Muscle layer of colon (tissue), 2 donors: ENCODE results near the gene NDRG3.
A peak's percentile ranks its signal among the peaks of the same experiment; 100 is the strongest.
"Not testable (repeated sequence)": the region's sequence is repeated elsewhere in the genome, so short reads cannot be mapped to it uniquely, and the experiment has no call there.

Source experiments
- H3K27ac ChIP-seq: one replicate; pipeline ENCODE4 v1.7.0; 2013; ENCODE audit warnings: low read depth, mild to moderate bottlenecking, low read length, moderate library complexity
- H3K27me3 ChIP-seq, 2 donors: one replicate each; pipeline ENCODE4 v1.7.0; 2013; ENCODE audit warnings: low read length in 2 of 2, mild to moderate bottlenecking in 2 of 2; ENCODE audit not compliant: insufficient read depth in 2 of 2, control insufficient read depth in 1 of 2
- H3K36me3 ChIP-seq: one replicate; pipeline ENCODE4 v1.7.0; 2013; ENCODE audit warnings: mild to moderate bottlenecking, low read length; ENCODE audit not compliant: insufficient read depth
- H3K4me1 ChIP-seq: one replicate; pipeline ENCODE4 v1.7.0; 2013; ENCODE audit warnings: mild to moderate bottlenecking, low read length; ENCODE audit not compliant: insufficient read depth
- H3K4me3 ChIP-seq, 2 donors: one replicate each; pipeline ENCODE4 v1.7.0; 2013; ENCODE audit warnings: low read length in 2 of 2, low read depth in 1 of 2, mild to moderate bottlenecking in 1 of 2, moderate library complexity in 1 of 2
- H3K9ac ChIP-seq: one replicate; pipeline ENCODE4 v1.7.0; 2013; ENCODE audit warnings: low read length
- H3K9me3 ChIP-seq: one replicate; pipeline ENCODE4 v1.7.0; 2013; ENCODE audit warnings: mild to moderate bottlenecking, low read length
- donor health status: abdominal sarcoma.
- donor health status: Adenocarcinoma of cecum.

Gene NDRG3

DNA sequence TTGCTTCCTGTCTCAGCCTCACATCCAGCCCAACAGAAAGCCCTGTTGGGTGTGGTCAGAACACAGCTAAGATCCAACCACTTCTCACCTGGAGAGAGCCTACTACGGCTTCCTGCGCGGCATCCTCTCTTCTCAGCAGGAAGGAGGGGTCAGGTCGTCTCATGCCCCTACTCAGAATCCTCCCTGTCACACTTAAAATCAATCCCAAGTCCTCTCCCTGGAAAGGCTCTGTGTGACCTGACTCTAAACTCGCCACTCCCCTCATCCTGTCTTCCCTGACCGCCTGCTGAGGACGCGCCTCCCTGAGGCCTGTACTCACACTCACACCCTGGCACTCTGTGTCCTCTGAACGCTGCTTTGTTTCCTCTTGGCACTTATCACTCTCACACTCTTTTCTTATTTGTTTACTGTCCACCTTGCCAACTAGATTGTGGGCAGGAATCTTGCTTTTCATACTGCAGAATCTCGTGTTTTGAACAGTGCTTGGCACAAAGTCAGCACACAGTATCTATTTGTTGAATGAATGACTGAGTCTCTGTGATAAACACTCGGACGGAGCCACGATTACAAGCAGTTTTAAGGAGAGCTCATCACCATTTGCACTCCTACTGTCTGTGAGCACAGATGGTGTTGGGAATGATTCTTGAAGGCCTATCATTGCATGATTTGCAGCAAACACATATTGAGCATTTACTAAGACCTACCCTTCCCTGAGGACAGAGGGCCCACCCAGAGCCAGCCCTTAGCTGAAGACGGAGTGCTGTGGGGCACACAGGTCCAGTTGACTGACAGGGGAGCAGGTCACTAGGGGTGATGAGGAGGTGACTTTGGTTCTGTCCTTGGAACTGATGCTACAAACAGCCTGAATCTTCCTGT lies 121.6 kb downstream of the NDRG3 start:
- H3K36me3 ChIP-seq: no peaks in the 10 kb centered on the region
- H3K4me1 ChIP-seq: no peaks in the 10 kb centered on the region
- H3K27me3 ChIP-seq: no peaks in the 10 kb centered on the region
- no peak overlapping the region for H3K4me3 ChIP-seq
- H3K9ac ChIP-seq: no peak overlapping the region
- H3K9me3 ChIP-seq: no peaks in the 10 kb centered on the region
- H3K27ac ChIP-seq: no peak overlapping the region

DNA sequence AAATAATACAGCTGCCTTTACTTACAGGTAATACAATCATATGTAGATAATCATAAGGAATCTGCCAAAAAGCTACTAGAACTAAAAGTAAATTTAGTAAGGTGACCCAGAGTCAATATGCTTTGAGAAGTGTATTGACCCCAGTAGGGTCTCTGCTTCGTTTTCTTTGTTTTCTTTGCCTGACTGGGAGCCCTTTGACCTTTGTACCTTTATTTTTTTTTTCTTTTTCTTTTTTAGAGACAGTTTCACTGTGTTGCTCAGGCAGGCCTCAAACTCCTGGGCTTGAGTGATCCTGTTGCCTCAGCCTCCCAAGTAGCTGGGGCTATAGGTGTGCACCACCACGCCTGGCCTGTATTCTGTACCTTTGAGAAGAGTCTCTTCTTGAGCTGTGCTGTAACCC lies 122.4 kb downstream of the NDRG3 start:
- Histone ChIP-seq H3K4me1 (no peaks in the 10 kb centered on the region), H3K36me3 (no peaks in the 10 kb centered on the region), H3K9ac (no peak overlapping the region), H3K27ac (no peak overlapping the region), H3K9me3 (no peaks in the 10 kb centered on the region), H3K4me3 (no peak overlapping the region), H3K27me3 (no peaks in the 10 kb centered on the region)

DNA sequence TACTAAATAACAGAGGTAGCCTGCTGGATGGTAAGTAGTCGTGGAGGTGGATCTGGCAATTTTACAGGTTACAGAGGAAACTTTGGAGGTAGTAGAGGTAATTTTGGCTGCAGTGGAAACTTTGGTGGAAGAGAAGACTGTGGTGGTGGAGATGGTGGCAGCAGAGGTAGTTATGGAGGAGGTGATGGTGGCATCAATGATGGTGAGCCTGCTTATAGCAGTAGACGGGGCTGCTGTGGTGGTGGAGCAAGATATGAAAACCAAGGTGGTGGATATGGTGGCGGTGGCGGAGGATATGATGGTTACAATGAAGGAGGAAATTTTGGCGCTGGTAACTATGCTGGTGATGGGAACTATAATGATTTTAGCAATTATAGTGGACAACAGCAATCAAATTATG lies 125.0 kb downstream of the NDRG3 start:
- no peak overlapping the region for H3K9ac ChIP-seq
- H3K36me3 ChIP-seq: no peaks in the 10 kb centered on the region
- H3K4me3 ChIP-seq: no peak overlapping the region
- H3K27me3 ChIP-seq: no peaks in the 10 kb centered on the region
- no peak overlapping the region for H3K27ac ChIP-seq
- no peaks in the 10 kb centered on the region for H3K9me3 ChIP-seq
- no peaks in the 10 kb centered on the region for H3K4me1 ChIP-seq

DNA sequence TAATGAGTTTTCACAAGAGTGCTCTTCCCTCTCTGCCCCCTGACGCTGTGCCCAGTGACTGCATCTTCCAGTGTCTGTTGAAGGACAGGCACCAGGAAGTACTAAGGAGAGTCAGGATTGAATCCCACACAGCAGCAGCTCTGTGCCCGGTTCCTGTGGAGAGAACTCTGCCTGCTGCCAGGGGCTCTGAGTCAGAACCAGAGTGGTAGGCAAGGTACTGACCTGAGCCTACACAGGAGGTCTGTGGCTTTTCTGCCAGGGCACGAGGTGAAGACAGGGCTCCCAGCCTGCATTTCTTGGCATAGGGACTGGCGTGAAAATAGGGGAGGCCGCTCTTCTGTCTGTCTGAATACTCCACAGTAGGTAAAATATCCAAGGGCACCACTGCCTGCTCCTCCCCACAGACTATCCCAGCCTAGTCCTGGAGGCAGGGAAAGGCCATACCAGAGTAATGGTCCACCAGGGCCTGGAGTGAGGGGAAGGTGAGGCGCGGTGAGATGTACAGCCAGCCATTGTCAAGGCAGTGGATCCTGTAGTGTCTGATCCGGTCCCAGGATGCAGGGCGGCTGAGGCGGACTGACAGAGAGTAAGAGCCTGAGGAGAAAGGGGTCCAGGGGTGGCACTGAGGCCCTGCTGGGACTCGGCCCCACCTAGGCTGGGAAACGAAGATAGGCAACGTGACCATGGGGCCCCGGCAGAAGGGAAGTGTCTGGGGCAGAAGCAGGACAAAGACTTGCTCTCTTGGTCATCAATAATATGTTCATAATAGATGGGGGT lies 130.9 kb downstream of the NDRG3 start:
- no peak overlapping the region for H3K27ac ChIP-seq
- H3K4me1 ChIP-seq: no peaks in the 10 kb centered on the region
- H3K27me3 ChIP-seq: no peaks in the 10 kb centered on the region
- peaks cover 38% of the 10 kb centered on the region for H3K36me3 ChIP-seq
- no peak overlapping the region for H3K4me3 ChIP-seq
- H3K9me3 ChIP-seq: no peaks in the 10 kb centered on the region
- no peak overlapping the region for H3K9ac ChIP-seq

DNA sequence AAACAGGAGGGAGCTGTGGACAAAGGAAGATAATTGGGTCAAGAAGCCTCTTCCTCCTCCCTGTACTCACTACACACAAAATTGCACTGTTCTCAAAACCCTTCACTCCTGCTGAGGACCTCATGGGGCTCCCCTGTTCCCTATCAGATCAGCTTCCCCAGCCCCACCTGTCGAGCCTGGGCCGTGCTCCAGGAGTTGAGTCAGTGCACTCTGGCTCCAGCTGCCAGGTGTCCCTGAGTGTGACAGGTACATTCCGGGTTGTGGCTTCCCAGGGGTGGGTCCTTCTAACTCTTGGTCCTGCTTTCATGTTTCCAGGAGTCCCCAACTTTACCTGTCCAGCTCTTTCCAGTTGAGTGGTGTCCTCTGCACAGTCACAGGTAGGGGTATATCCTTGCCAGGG lies 131.9 kb downstream of the NDRG3 start:
- no peaks in the 10 kb centered on the region for H3K9me3 ChIP-seq
- no peak overlapping the region for H3K27ac ChIP-seq
- no peaks in the 10 kb centered on the region for H3K27me3 ChIP-seq
- no peak overlapping the region for H3K4me3 ChIP-seq
- no peak overlapping the region for H3K9ac ChIP-seq
- peaks cover 45% of the 10 kb centered on the region for H3K36me3 ChIP-seq
- no peaks in the 10 kb centered on the region for H3K4me1 ChIP-seq

DNA sequence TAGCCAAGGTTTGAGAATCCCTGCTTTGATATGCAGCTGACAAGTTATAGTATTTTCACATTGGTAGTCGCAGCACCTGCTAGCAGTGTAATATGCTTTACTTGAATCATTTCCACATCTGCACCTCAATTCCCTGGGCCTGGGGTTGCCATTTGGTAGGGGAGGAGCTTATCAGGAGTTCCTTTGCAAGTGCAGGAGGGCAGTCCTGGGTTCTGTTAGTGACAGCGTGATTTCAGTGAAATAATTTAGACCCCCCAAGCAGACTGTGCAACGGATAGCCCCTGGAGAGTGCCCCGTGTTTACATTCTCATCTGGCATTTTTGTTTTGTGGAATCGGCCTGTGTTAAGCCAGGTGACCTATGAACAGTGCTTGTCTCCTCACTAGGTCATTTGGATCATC lies 134.3 kb downstream of the NDRG3 start:
- no peaks in the 10 kb centered on the region for H3K27me3 ChIP-seq
- H3K9ac ChIP-seq: no peak overlapping the region
- H3K4me1 ChIP-seq: peaks cover 15% of the 10 kb centered on the region
- H3K27ac ChIP-seq: no peak overlapping the region
- H3K4me3 ChIP-seq: no peak overlapping the region
- H3K36me3 ChIP-seq: peaks cover 59% of the 10 kb centered on the region
- no peaks in the 10 kb centered on the region for H3K9me3 ChIP-seq

DNA sequence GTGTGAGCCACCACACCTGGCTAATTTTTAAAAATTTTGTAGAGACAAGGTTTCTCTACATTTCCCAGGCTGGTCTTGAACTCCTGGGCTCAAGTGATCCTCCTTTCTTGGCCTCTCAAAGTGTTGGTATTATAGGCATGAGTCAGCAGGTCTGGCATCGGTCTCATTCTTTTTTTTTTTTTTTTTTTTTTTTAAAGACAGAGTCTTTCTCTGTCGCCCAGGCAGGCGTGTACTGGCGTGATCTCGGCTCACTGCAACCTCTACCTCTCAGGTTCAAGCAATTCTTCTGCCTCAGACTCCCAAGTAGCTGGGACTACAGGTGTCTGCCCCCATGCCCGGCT lies 137.5 kb downstream of the NDRG3 start:
- not testable (repeated sequence) for H3K9ac ChIP-seq, H3K27me3 ChIP-seq, H3K4me3 ChIP-seq, H3K9me3 ChIP-seq, H3K27ac ChIP-seq
- peaks cover 50% of the 10 kb centered on the region for H3K36me3 ChIP-seq
- peaks cover 23% of the 10 kb centered on the region for H3K4me1 ChIP-seq

DNA sequence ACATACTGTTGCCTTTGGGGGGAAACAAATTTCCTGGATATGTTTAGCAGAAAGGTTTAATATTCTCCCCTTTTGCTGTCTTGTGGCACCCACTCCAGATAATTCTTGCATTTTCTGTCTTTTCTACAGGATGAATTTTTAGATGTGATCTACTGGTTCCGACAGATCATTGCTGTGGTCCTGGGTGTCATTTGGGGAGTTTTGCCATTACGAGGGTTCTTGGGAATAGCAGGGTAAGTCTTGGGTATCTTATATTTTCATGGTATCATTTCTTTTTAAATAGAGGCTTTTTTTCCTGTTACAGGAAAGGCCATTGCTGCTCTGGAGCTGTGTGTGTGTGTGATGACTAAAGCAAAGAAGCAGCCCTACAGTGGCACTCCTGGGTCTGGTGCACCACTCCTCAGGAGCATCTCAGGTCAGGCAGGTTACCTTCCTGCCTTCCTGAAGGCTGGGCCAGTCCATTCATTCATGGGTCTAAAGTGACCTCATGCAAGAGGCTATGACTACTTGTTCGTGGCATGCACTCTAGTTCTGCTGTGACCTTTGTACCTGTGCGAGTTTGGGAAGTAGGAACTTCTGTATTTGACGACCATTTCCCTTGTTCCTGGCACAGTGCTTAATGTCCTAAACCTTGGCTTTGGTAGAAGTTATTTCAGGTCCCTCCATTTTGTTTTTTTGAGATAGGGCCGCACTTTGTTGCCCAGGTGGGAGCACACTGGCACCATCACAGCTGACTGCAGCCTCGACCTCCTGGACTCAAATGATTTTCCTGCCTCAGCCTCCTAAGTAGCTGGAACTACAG lies 138.1 kb downstream of the NDRG3 start:
- Histone ChIP-seq H3K27ac (no peak overlapping the region), H3K9ac (no peak overlapping the region), H3K27me3 (no peaks in the 10 kb centered on the region), H3K36me3 (peaks cover 44% of the 10 kb centered on the region), H3K9me3 (no peaks in the 10 kb centered on the region), H3K4me3 (no peak overlapping the region), H3K4me1 (peaks cover 23% of the 10 kb centered on the region)

DNA sequence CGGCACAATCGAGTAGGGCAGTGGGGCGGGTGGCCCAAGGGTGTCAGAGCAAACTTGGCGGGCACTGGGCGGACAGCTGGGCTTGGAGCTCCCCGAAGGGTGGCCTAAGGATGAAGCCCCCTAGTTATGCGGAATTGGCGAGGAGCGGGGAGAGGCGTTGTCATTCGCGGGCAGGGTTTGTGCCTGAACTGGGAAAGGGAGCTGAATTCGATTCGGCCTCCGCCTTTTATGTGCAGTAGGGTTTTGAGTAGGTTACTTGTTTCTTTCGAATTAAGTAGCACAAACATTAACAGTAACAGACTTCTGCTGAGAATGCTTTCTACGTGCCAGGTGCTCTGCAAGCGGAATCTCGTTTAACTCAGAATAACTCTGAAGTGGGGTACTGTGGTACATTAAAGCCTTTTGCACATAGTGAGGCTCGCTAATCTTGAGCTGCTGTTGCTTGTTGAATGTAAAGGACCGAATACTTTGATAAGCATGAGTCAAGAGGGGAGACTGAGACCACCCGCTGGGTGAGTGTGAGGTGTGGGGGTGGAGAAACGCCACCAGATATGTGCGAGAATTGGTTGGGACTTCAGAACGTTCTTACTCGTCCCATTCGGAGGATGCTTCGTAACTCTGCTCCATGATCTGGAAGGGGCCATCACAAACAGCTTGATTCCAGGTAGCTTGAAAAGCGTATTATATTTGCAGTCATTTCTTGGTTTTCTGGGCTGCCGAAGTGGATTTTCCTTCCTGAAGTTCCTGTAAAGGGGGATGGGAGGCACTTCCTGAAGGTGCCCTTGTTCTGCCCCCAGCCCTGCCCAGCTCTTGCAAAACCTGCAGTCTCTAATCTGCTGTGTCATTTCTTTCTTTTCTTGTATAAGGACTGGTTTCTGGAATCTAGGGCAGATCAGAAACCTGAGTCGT lies 139.5 kb downstream of the NDRG3 start:
- Histone ChIP-seq H3K36me3 (peaks cover 30% of the 10 kb centered on the region), H3K4me3 (peak overlapping the region; percentile 81 to 94), H3K27me3 (no peaks in the 10 kb centered on the region), H3K9me3 (no peaks in the 10 kb centered on the region), H3K4me1 (peaks cover 23% of the 10 kb centered on the region), H3K27ac (peak overlapping the region; percentile 86), H3K9ac (peak overlapping the region; percentile 95)

DNA sequence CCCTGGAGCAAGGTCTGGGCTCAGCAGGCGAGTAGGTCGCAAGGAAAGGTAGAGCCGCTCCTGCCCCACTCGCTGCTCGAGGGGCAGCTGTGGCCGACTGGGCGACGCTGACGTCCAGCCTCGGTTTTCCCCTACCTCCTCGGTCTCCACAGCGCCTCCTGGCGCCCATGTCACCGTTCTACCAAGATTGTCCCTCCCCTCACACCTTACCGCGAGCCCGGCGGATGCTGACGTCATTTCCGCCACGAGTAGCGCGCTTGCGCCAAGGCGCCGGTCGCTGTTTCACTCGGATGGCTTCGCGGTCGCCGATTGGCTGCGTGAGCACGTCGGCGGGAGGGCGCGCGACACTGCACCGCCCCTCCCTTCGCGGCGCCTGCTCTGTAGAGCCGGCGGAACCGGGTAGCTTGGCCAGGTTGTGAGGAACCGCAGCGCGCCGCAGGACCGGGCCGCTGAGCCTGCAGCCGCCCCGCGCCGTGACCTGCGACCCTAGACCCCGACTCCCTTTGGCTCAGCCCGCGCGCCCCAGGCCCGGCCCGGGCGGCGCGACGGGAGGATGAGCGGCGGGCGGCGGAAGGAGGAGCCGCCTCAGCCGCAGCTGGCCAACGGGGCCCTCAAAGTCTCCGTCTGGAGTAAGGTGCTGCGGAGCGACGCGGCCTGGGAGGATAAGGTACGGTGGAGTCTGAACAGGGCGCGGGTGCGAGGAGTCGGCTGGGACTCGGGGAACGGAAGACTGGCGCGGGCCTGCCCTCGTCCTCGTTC lies 140.3 kb downstream of the NDRG3 start, which contains the start of gene RAB5IF:
Gene RAB5IF (plus strand): TSS at position 381 of the 759 bp plus-strand sequence. CDS start 173 bp downstream, at position 554.
- Histone ChIP-seq H3K4me1 (peaks cover 23% of the 10 kb centered on the region), H3K27ac (peak within 1 kb of the TSS; percentile 87), H3K36me3 (peaks cover 22% of the 10 kb centered on the region), H3K9me3 (no peaks in the 10 kb centered on the region), H3K9ac (peak within 1 kb of the TSS; percentile 95), H3K4me3 (peak within 1 kb of the TSS; percentile 81 to 94), H3K27me3 (no peaks in the 10 kb centered on the region)
